Cardiac fibroblast (primary cell): Measurements from ENCODE around the gene SHISAL2A.
A peak's percentile ranks its signal among the peaks of the same experiment; 100 is the strongest.

Experiments used
- DNase-seq, 2 donors: peaks; one replicate each; pipeline versions ENCODE4 v3.0.0 to v3.0.0-alpha.2; 2010; ENCODE audit warnings: low read depth in 2 of 2
- H3K4me3 ChIP-seq, 2 donors: replicated peaks in 1 of 2; 1 replicate in 1 of 2; 2 replicates in 1 of 2; pipeline ENCODE4 v1.5.1; 2011; ENCODE audit warnings: low read depth in 2 of 2, low read length in 2 of 2, mild to moderate bottlenecking in 2 of 2, moderate library complexity in 1 of 2
- TF ChIP-seq, protein P1 (sequence below): IDR thresholded peaks from one replicate; pipeline ENCODE4 v1.5.1; 2011; ENCODE audit warnings: low read depth, mild to moderate bottlenecking, low read length, inconsistent platforms

SHISAL2A gene

DNA sequence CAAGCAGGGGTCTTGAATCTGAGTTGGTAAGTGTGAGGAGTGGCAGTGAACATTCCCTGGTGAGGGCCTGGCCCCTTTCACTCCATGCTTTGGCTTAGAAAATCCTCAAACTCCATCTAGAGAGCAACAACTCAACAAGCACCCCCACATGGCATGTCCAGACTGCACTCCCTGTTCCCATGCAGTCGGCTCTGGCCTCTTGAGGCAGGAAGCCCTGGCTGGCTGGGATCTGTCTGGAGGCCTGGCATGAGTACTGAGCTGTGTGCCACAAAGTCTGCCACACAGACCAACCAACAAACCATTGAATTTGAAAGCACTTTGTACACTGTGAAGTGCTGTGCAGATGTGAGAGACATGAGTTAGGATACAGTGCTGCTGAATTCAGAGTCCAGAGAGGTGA lies 40.0 kb downstream of the SHISAL2A start:
- no peak for DNase-seq
- TF ChIP-seq, protein P1, sequence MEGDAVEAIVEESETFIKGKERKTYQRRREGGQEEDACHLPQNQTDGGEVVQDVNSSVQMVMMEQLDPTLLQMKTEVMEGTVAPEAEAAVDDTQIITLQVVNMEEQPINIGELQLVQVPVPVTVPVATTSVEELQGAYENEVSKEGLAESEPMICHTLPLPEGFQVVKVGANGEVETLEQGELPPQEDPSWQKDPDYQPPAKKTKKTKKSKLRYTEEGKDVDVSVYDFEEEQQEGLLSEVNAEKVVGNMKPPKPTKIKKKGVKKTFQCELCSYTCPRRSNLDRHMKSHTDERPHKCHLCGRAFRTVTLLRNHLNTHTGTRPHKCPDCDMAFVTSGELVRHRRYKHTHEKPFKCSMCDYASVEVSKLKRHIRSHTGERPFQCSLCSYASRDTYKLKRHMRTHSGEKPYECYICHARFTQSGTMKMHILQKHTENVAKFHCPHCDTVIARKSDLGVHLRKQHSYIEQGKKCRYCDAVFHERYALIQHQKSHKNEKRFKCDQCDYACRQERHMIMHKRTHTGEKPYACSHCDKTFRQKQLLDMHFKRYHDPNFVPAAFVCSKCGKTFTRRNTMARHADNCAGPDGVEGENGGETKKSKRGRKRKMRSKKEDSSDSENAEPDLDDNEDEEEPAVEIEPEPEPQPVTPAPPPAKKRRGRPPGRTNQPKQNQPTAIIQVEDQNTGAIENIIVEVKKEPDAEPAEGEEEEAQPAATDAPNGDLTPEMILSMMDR: no peak
- H3K4me3 ChIP-seq: no peak overlapping the region

DNA sequence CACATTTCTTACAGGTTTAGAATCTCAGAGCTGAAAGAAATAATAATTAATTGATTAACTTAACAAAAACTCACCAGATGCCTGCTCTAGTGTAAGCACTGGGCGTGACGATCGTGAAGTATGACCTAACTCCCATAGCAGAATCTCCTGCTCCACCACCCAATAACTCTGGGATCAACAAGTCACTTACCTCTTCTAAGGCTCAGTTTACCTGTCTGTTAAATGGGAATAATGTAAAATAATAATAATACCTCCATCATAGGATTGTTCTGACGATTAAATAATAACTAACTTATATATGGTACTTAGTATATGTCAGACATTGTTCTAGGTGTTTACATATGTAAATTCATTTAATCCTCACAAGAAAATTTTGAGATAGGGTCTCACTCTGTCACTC lies 40.5 kb downstream of the SHISAL2A start:
- DNase-seq: no peak
- no peak overlapping the region for H3K4me3 ChIP-seq
- TF ChIP-seq, protein P1: no peak

DNA sequence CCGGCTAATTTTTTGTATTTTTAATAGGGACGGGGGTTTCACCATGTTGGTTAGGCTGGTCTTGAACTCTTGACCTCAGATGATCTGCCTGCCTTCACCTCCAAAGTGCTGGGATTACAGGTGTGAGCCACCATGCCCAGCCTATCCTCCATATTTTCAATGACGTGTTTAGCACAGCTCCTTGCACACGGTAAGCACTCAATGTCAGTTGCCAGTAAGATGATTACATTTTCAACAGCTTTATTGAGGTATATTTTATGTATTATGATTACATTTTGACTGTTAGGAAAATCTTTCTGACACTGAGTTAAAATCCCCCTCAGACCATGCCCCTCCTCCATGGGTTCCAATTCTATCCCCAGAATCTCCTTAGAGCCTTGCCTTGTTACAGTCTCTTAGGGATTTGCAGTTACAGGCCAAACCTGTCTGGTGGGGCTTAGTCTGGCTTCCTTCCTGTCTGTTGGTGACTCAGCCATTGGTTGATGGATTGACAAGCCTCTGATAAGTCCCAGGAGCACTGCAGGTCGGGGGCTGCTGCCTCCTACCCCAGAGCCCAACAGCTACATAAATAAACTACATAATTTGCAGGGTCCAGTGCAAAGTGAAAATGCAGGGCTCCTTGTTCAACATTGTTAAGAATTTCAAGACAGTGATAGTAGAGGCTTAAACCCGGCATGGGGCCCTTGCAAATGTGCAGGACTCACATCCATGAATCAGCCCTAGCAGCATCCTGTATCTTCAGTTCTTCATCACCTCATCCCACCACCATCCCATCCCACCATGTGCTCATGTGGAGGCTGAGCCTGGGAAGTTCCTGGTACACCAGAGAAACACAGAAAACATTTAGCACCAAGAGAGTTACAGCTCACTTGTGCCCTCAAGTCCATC lies 41.8 kb downstream of the SHISAL2A start:
- peak in 1 of 2 donors; percentile 32 for DNase-seq
- TF ChIP-seq, protein P1: no peak

DNA sequence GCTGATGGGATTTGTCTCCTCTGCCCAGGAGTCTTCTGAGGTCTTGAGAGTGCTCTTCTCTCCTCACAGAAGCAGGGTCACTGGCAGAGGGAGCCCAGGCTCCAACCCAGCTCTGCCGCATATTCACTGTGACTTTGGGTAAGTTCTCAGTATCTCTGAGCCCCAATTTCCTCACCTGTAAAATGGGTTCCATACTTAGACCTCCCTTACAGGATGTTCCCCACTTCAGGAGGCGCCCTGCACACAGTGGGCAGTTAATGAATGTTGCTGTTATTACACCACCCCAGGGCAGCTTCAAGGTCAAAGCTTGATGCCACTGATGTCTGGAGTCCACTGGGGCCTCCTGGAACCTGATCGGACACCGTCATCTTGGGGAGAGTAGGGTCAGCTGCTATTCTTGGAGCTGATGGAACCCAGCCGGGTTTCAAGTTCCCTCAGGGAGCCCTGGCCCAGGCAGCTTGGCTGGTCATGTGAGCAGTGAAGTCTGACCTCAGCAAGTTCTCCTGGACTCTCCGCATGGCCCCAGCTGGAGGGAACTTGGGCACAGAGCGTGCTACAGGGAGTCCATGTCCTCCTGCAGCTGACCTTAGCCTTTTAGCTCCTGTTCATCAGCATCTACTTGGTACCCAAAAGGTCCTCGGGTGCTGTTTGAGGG lies 43.4 kb downstream of the SHISAL2A start:
- no peak overlapping the region for H3K4me3 ChIP-seq
- TF ChIP-seq, protein P1: no peak
- DNase-seq: peak; percentile 34 to 47

More for the DNA sequence above, 41.8 kb downstream of the SHISAL2A start:
- no peak overlapping the region for H3K4me3 ChIP-seq

DNA sequence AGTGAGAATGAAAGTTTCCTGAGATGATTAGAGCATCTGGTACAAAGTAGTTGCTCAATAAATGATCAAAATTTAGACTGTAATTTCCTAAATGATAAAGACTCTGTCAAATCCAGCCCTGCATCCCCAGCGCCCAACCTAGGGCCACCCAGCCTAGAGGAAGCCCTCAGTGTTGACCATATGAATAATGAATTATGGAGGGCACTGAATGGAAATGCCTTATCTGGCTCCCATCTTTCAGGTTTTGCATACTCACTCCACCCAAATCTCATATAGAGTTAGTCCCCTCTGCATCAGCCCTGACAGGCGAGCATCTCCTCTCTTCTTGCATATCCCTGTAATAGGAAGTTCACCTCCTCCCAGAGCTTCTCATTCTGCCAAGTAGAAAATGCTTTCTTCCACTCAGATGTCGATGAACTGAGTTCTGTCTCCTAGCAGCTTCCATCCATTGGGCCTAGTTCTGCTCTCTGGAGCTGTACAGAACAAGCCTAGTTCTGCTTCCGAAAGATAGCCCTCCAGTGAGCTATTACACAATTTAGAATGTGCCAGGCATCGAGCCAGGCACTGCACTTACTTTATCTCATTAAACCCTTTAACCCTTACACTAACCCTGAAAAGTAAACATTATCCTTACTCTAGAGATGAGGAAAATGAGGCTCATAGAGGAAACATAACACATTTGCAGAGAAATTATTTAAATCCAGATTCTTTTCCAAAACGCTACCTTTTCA lies 44.3 kb downstream of the SHISAL2A start:
- DNase-seq: peak in 1 of 2 donors; percentile 69
- TF ChIP-seq, protein P1: no peak
- no peak overlapping the region for H3K4me3 ChIP-seq

DNA sequence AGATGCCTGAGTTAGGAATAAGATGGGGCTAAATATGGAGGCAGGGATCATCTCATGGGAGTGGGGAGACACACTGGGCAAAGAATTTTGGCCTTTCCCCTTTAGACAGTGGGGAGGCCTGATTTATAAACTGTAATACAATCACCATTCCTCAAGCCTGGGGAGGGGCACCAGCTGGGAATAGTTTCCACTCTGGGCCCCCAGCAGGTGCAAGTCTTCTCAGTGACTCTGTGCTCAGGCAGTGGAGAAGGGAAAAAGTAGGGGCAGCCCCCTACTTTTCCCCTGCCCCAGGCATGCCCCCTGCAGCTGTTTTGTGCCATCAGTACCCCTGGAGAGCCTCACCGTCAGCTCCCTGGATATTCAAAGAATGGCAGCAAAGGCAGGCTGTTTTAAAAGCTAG lies 46.1 kb downstream of the SHISAL2A start:
- no peak for DNase-seq
- TF ChIP-seq, protein P1: no peak
- no peak overlapping the region for H3K4me3 ChIP-seq
